ENCODE data around the gene SYVN1.

Gene SYVN1

GRCh38 chr11:65087827-65088226, 46.5 kb downstream of the SYVN1 start:
- DNase-seq (ENCODE audit: low read depth), result no peak

DNA sequence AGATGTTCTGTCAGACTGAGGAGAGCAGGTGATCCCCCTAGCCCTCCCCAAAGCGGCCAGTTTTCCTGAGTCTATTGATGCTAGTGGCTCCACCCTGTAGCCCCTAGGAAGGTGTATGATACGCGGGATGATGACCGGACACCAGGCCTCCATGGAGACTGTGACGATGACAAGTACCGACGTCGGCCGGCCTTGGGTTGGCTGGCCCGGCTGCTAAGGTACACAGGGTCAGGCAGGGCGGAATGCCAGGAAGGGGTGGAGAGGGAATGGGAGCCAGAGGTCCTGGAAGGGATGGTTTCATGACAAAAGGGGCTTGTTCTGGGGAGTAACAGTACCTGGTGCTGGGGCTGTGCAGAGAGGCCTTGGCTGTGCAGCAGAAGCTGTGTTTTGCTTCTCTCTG, 47.1 kb downstream of the SYVN1 start:
- DNase-seq (ENCODE audit: low read depth), result no peak

DNA sequence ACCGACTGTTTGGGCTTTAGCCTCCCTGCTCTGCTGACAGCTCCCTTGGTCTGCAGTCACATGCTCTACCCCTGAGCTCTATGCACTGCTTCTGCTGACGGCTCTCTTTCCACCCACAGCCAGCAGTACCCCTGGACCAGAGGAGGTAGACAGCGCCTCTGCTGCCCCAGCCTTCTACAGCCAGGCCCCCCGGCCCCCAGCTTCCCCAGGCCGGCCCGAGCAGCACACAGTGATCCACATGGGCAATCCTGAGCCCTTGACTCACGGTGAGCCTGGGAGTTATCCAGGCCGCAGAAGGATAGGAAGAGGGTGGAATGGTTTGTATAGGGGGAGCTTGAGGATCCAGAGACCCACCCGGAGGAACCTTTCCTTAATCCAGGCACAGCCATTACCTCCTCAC, 47.5 kb downstream of the SYVN1 start:
- DNase-seq (ENCODE audit: low read depth), result no peak

DNA sequence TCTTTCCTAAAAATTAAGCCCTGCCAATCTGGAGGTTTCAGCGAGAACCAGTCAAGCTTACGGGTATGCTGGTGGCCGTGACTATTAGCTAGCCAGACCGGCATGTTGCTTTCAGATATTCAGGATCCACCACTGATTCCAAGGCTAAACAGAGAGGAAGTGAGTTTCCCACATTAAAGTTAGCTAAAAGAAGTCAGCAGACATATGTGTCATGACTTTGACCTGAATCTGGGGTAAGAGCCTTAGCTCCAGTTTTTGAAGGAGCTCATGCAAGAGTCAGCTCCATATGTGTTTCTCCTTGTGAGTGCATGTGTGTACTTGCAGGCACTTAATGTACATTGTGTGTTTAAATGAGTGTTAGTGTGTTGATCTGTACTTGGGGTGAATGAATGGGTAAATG, 48.9 kb downstream of the SYVN1 start:
- DNase-seq (ENCODE audit: low read depth), result no peak

GRCh38 chr11:65084598-65085375, 49.5 kb downstream of the SYVN1 start:
- no peak for DNase-seq (ENCODE audit: low read depth)

- DNase-seq (ENCODE audit: low read depth), result peak; percentile 78
Observed at GRCh38 chr11:65083834-65084597, 50.3 kb downstream of the SYVN1 start, which contains the start of the genes CDCA5 and ZFPL1. Gene CDCA5 (minus strand): TSS chr11:65084040. CDS start chr11:65083978, 62 bp downstream. Gene ZFPL1 (plus strand): TSS chr11:65084222. CDS start chr11:65084699, 477 bp downstream.

GRCh38 chr11:65083134-65083833, 51.0 kb downstream of the SYVN1 start:
- no peak for DNase-seq (ENCODE audit: low read depth)

DNA sequence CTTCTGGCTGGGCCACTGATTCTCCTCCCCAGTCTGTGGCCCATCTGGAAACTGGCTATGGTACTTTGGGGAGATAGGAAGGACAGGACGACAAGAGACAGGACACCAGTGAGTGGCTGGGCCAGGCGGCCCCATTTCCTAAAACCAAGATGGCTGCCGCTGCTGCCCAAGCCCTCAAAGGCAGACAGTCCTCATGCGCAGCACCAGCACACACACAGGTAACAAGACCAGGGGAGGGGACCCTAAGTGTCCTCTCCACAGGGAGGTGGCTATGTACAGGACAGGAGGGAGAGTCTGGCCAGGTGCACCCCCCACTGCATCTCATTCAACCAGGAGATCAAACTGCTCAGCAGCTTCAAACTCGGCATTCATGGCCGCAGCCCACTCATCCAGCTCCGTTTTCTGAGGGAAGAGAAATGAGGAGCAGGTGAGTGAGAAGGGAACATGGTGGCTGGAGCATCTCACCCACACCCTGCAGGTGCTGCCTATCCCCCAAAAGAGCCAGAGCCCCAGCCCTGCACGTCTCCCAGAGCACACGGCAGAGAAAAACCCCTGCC, 55.5 kb downstream of the SYVN1 start:
- DNase-seq (ENCODE audit: low read depth), result no peak

GRCh38 chr11:65078151-65078550, 56.2 kb downstream of the SYVN1 start:
- no peak for DNase-seq (ENCODE audit: low read depth)

DNA sequence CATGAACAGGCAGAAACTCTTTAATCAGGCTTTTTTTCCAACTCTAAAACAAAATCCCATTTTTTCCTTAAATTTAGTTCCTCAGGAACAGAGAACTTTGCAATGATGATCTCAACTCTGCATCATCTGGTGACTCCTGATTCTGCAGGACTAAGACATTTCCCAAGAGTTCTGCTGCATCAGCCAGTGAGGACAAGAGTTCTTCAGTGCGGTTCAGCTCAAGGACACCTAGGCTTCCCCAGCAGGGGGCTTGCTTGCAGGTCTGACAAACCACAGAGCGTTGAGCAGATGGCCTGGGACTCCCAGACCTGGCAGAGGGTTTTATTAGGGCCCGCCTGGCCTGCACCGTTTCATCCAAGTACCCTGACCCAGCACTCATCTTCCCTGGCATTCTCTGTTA, 56.9 kb downstream of the SYVN1 start:
- DNase-seq (ENCODE audit: low read depth), result no peak
